K562 (cell line): ENCODE measurements around the gene CEL. TPM values are rescaled to one million over a fixed set of nuclear protein-coding genes. Genes with fewer than 3 reads are reported as not detected.
A peak's percentile ranks its signal among the peaks of the same experiment; 100 is the strongest.

ENCODE experiments used
- ATAC-seq: fragments of 200-7000 bp; cut with Tn5 transposase; 3 replicates; pipeline ENCODE4 v1.9.1; 2020; ENCODE audit warnings: moderate library complexity
- BruUV-seq: library from RNA; stranded (reverse); fragments of 400-500 nt; replicated peaks from 2 replicates; lab custom pipeline; 2021; lab: Mats Ljungman, UMichigan
- CTCF ChIA-PET: fragments of 300-600 bp; formaldehyde crosslinking; extraction: SDS; loops from one replicate; lab custom pipeline; 2021; ENCODE audit warnings: low intra/inter-chr PET ratio; lab: Yijun Ruan, JAX
- POLR2A ChIA-PET: fragments of 300-600, 350-650 bp; sonication (Branson Sonifier 250); formaldehyde crosslinking; extraction: SDS; loops from one replicate; lab custom pipeline; 2021; ENCODE audit warnings: antibody characterized with exemption, inconsistent platforms; lab: Yijun Ruan, JAX
- DNase-seq, 4 experiments: peaks; one replicate each; pipeline versions ENCODE4 v3.0.0 to v3.0.0-alpha.2; 2011 to 2018; ENCODE audit warnings: low spot score in 3 of 4, mixed read lengths in 3 of 4; ENCODE audit errors: extremely low read depth in 1 of 4
- FAIRE-seq: peaks from 2 replicates; lab custom pipeline; 2011; peaks lifted over from hg19 to GRCh38; lab: Jason Lieb, UNC
- H2AFZ ChIP-seq: 2 replicates; pipeline ENCODE4 v1.6.0; 2011; ENCODE audit warnings: low read depth, low read length, control low read depth, inconsistent platforms
- H3K27ac ChIP-seq: fragments of 200-600 bp; 3 replicates; pipeline ENCODE4 v1.8.0; 2011; ENCODE audit warnings: low read depth, mild to moderate bottlenecking, control low read depth, inconsistent platforms, low read length, moderate library complexity, mixed read lengths; ENCODE audit errors: extremely low read depth
- H3K27me3 ChIP-seq, 2 experiments: fragments of 300-600 bp in 1 of 2; 2 replicates in 1 of 2; 3 replicates in 1 of 2; pipeline versions ENCODE4 v1.6.0 to v1.8.0; 2011; ENCODE audit warnings: inconsistent platforms in 2 of 2, low read length in 2 of 2, mild to moderate bottlenecking in 1 of 2, mixed read lengths in 1 of 2, moderate library complexity in 1 of 2; ENCODE audit not compliant: control insufficient read depth in 2 of 2, insufficient read depth in 2 of 2
- H3K36me3 ChIP-seq: fragments of 300-600 bp; 3 replicates; pipeline ENCODE4 v1.8.0; 2011; ENCODE audit warnings: mild to moderate bottlenecking, low read length, inconsistent platforms; ENCODE audit not compliant: control insufficient read depth, insufficient read depth
- H3K4me1 ChIP-seq, 2 experiments: fragments of 200-600 bp in 1 of 2; replicated peaks in 1 of 2; 2 replicates in 1 of 2; 3 replicates in 1 of 2; pipeline versions ENCODE4 v1.5.1 to v1.8.0; 2011; ENCODE audit warnings: inconsistent platforms in 2 of 2, low read length in 2 of 2, mild to moderate bottlenecking in 1 of 2, mixed read lengths in 1 of 2, moderate library complexity in 1 of 2; ENCODE audit not compliant: control insufficient read depth in 2 of 2, insufficient read depth in 2 of 2
- H3K4me2 ChIP-seq: 2 replicates; pipeline ENCODE4 v1.6.1; 2011; ENCODE audit warnings: low read length, control low read depth, inconsistent platforms, mixed read lengths; ENCODE audit not compliant: insufficient read depth
- H3K4me3 ChIP-seq: fragments of 200-600 bp; sonication (generic), shearing (Covaris generic); 2 replicates; pipeline ENCODE4 v1.5.1; 2016; ENCODE audit warnings: control low read depth, inconsistent platforms
- H3K79me2 ChIP-seq: fragments of 200-600 bp; 3 replicates; pipeline ENCODE4 v1.8.0; 2011; ENCODE audit warnings: low read length, inconsistent platforms; ENCODE audit not compliant: control insufficient read depth, insufficient read depth
- H3K9ac ChIP-seq, 2 experiments: 2 replicates each; pipeline versions ENCODE4 v1.6.0 to v1.6.1; 2011; ENCODE audit warnings: low read depth in 2 of 2, low read length in 2 of 2, control low read depth in 1 of 2, inconsistent platforms in 1 of 2, mild to moderate bottlenecking in 1 of 2, mixed read lengths in 1 of 2; ENCODE audit not compliant: insufficient read depth in 1 of 2
- H3K9me1 ChIP-seq: one replicate; pipeline ENCODE4 v1.6.0; 2011; ENCODE audit warnings: inconsistent platforms, mild to moderate bottlenecking, low read length, moderate library complexity; ENCODE audit not compliant: control insufficient read depth, insufficient read depth
- H3K9me3 ChIP-seq: replicated peaks from 2 replicates; pipeline ENCODE4 v1.5.1; 2011; ENCODE audit warnings: low read depth, low read length, inconsistent platforms; ENCODE audit not compliant: control insufficient read depth, insufficient read depth
- H4K20me1 ChIP-seq: replicated peaks from 2 replicates; pipeline ENCODE4 v1.6.1; 2011; ENCODE audit warnings: low read length, inconsistent platforms, mixed read lengths; ENCODE audit not compliant: control insufficient read depth, insufficient read depth
- CXXC5 ChIP-seq: fragments of 250-450 bp; sonication (Bioruptor Pico); IDR thresholded peaks from 2 replicates; pipeline ENCODE4 v1.8.0; 2022; ENCODE audit warnings: inconsistent platforms, mild to moderate bottlenecking, moderate library complexity
- ELF4 ChIP-seq: fragments of 450-650 bp; formaldehyde crosslinking; IDR thresholded peaks from 2 replicates; pipeline ENCODE4 v1.4.0; 2022; ENCODE audit warnings: missing genetic modification characterization
- EP300 ChIP-seq: IDR thresholded peaks from 2 replicates; pipeline ENCODE4 v1.6.1; 2012; ENCODE audit warnings: low read length, improper control_type of control experiment
- HDGF ChIP-seq: fragments of 450-650 bp; IDR thresholded peaks from 2 replicates; pipeline ENCODE4 v1.6.1; 2016
- KAT8 ChIP-seq: fragments of 450-650 bp; IDR thresholded peaks from 2 replicates; pipeline ENCODE4 v1.6.1; 2016; ENCODE audit warnings: low read depth, mild to moderate bottlenecking
- MYBL2 ChIP-seq, 2 experiments: fragments of 450-650 bp in 1 of 2; sonication (generic) in 1 of 2; formaldehyde crosslinking in 1 of 2; IDR thresholded peaks; 2 replicates each; pipeline versions ENCODE4 v1.6.1 to v1.8.1; 2017 to 2022; ENCODE audit warnings: borderline replicate concordance in 1 of 2, inconsistent platforms in 1 of 2, low read depth in 1 of 2, mild to moderate bottlenecking in 1 of 2, missing genetic modification reagents in 1 of 2, moderate library complexity in 1 of 2
- NBN ChIP-seq: fragments of 450-650 bp; IDR thresholded peaks from 2 replicates; pipeline ENCODE4 v1.6.1; 2016; ENCODE audit warnings: low read depth, mild to moderate bottlenecking
- THRAP3 ChIP-seq: fragments of 450-650 bp; IDR thresholded peaks from 2 replicates; pipeline ENCODE4 v1.6.1; 2016; ENCODE audit warnings: mild to moderate bottlenecking, inconsistent platforms, borderline replicate concordance
- WGBS: fragments of 100-300 bp; shearing (Covaris generic); methylation state at CpG from one replicate; pipeline ENCODE4 v1.1.6; 2016; ENCODE audit warnings: low coverage, mixed read lengths; ENCODE audit not compliant: insufficient coverage; ENCODE audit errors: missing lambda C conversion rate; 5-methylcytosine and 5-hydroxymethylcytosine counted together
- in situ Hi-C: fragments of 300-500 bp; cut with MboI; formaldehyde crosslinking; loops from 4 replicates; pipeline ENCODE4 v1.15.0; 2018; ENCODE audit warnings: inconsistent platforms, mixed read lengths
- intact Hi-C: fragments of 100-400 bp; cut with micrococcal nuclease; formaldehyde crosslinking; loops from 2 replicates; pipeline ENCODE4 v1.14.2; 2022
- polyA plus RNA-seq, 8 experiments: library from polyadenylated mRNA; depleted of rRNA in 4 of 8; stranded (reverse) in 5 of 8; unstranded in 3 of 8; fragments of >200 nt; fragmentation: Nextera tagmentation in 2 of 8; fragmentation: Illumina TruSeq in 1 of 8; extraction: Ambion mirVana in 2 of 8; extraction: Trizol in 1 of 8; gene quantifications; 2 replicates each; pipeline versions ENCODE4 v1.2.1 to v1.2.3, GENCODE V29; 2011 to 2014; ENCODE audit warnings: inconsistent platforms in 1 of 8, missing spikeins in 1 of 8
- total RNA-seq, 7 experiments: library from RNA; depleted of rRNA in 6 of 7; stranded (reverse); fragments of >200 nt in 6 of 7; fragmentation: Illumina TruSeq in 2 of 7; extraction: Trizol in 2 of 7; gene quantifications; 2 replicates each; pipeline versions ENCODE4 v1.2.1 to v1.2.3, GENCODE V29; 2011 to 2021; ENCODE audit warnings: low replicate concordance in 1 of 7
- TF ChIP-seq, protein P1 (sequence below), 2 experiments: fragments of 450-650 bp in 1 of 2; sonication (generic) in 1 of 2; formaldehyde crosslinking in 1 of 2; IDR thresholded peaks; 2 replicates each; pipeline versions ENCODE4 v1.7.1 to v1.9.0; 2016 to 2022; ENCODE audit warnings: inconsistent platforms in 1 of 2, mild to moderate bottlenecking in 1 of 2, missing genetic modification reagents in 1 of 2
- TF ChIP-seq, protein P2 (sequence below): fragments of 450-650 bp; IDR thresholded peaks from 2 replicates; pipeline ENCODE4 v1.6.1; 2016; ENCODE audit warnings: missing biosample characterization, missing genetic modification characterization

Gene CEL
- total and polyA plus RNA-seq, 9 of the 15 experiments (the other 6 are each of a cell fraction or from before 2014, with no cell fraction given), result 0.09 to 3.0 (median 0.51) TPM; not detected in 2

DNA sequence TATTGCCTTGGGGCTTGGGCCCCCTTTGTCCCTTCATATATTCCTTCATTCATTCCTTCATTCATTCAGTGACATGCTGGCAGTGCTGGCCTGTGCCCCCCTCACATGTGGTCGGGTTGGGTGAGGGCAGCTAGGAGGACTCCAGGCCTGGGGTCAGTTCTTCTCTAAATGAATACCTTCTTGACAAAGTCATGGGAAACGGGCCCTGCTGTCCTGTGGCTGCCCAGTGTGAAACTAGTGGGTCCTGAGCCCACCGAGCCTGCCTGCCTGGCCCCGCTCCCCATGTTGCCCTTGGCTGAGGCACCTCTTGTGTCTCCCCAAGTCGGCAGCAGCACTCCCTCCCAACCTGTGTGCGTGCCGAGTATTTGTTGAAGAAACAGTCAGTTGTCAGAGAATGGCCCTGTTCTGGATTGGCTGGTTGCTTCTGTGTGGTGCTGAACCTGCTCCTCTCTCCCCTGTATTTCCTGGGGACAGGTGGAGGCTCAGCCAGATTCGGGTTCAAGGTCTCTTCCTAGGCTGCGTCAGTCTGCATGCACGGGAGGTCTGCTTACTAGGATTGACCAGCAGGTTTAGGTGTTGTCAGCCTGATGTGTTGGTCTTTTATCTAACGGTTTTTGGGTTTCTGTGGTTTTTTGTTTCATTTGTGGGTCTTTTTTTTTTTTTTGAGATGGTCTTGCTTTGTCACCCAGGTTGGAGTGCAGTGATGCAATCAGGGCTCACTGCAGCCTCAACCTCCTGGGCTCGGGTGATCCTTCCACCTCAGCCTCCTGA is 3.0 kb upstream of the CEL start:
- Histone ChIP-seq H3K9me1 (no peaks in the 10 kb centered on the region), H3K79me2 (no peaks in the 10 kb centered on the region), H3K9ac (peak overlapping the region in 1 of 2 experiments; percentile 56; a peak in 1 of 4 replicates), H3K27ac (peak overlapping the region; percentile 26; the same call in 1 of the 3 replicates), H3K36me3 (peaks cover 46% of the 10 kb centered on the region; the same call in 2 of the 3 replicates), H3K27me3 (no peaks in the 10 kb centered on the region), H4K20me1 (no peaks in the 10 kb centered on the region; the same call in 1 of the 2 replicates), H3K4me1 (peaks cover 20 to 56% of the 10 kb centered on the region in 2 experiments), H2AFZ (no peak overlapping the region), H3K9me3 (no peaks in the 10 kb centered on the region), H3K4me3 (no peak overlapping the region), H3K4me2 (no peak overlapping the region)
- ChIA-PET CTCF (no interaction called here), POLR2A (interaction anchor here (0.5 to 1.6 kb wide), 7 partner anchors 14 to 811 kb away, joined by 3 to 4 read pairs (median 3); partner anchors contain the start of gene GTF3C5)
- ATAC-seq, result peak; percentile 67
- intact Hi-C loops, result no loop called here
- WGBS, result 29% methylated on average over 12 of the region's 12 CpGs
- in situ Hi-C loops, result no loop called here
- DNase-seq, result peak in 2 of 4 experiments; percentile 32 to 42
- no TSS peak for BruUV-seq
- peak; percentile 83 for FAIRE-seq
- TF ChIP-seq KAT8 (no peak), MYBL2 (IDR thresholded peaks at IDR 0.05; ENCODE audit: low read depth) (no peak), MYBL2 (CRISPR knock-in tag; IDR thresholded peaks at IDR 0.05; ENCODE audit: borderline replicate concordance) (no peak), CXXC5 (CRISPR knock-in tag) (peak; percentile 27; the same call in 1 of the 2 replicates), THRAP3 (no peak), EP300 (peak; percentile 73), ELF4 (0 out of 2 replicates have a peak, but pooled peaks have one; percentile 11), NBN (peak; percentile 78; the same call in 1 of the 2 replicates), HDGF (no peak)
- TF ChIP-seq, protein P1, sequence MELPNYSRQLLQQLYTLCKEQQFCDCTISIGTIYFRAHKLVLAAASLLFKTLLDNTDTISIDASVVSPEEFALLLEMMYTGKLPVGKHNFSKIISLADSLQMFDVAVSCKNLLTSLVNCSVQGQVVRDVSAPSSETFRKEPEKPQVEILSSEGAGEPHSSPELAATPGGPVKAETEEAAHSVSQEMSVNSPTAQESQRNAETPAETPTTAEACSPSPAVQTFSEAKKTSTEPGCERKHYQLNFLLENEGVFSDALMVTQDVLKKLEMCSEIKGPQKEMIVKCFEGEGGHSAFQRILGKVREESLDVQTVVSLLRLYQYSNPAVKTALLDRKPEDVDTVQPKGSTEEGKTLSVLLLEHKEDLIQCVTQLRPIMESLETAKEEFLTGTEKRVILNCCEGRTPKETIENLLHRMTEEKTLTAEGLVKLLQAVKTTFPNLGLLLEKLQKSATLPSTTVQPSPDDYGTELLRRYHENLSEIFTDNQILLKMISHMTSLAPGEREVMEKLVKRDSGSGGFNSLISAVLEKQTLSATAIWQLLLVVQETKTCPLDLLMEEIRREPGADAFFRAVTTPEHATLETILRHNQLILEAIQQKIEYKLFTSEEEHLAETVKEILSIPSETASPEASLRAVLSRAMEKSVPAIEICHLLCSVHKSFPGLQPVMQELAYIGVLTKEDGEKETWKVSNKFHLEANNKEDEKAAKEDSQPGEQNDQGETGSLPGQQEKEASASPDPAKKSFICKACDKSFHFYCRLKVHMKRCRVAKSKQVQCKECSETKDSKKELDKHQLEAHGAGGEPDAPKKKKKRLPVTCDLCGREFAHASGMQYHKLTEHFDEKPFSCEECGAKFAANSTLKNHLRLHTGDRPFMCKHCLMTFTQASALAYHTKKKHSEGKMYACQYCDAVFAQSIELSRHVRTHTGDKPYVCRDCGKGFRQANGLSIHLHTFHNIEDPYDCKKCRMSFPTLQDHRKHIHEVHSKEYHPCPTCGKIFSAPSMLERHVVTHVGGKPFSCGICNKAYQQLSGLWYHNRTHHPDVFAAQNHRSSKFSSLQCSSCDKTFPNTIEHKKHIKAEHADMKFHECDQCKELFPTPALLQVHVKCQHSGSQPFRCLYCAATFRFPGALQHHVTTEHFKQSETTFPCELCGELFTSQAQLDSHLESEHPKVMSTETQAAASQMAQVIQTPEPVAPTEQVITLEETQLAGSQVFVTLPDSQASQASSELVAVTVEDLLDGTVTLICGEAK (IDR thresholded peaks at IDR 0.05), result 0 out of 2 replicates have a peak, but pooled peaks have one; percentile 16
- TF ChIP-seq, protein P1 (CRISPR knock-in tag; IDR thresholded peaks at IDR 0.05), result no peak
- TF ChIP-seq, protein P2, sequence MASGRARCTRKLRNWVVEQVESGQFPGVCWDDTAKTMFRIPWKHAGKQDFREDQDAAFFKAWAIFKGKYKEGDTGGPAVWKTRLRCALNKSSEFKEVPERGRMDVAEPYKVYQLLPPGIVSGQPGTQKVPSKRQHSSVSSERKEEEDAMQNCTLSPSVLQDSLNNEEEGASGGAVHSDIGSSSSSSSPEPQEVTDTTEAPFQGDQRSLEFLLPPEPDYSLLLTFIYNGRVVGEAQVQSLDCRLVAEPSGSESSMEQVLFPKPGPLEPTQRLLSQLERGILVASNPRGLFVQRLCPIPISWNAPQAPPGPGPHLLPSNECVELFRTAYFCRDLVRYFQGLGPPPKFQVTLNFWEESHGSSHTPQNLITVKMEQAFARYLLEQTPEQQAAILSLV, result peak; percentile 71; the same call in 1 of the 2 replicates
